HepG2 (cell line): ENCODE measurements around the gene ZNF581. TPM values are rescaled to one million over a fixed set of nuclear protein-coding genes. Genes with fewer than 3 reads are reported as not detected.

Experiments
- AHR ChIP-seq: IDR thresholded peaks from 2 replicates; pipeline ENCODE4 v1.6.1; 2018; ENCODE audit warnings: missing genetic modification reagents, missing compliant biosample characterization
- ATF5 ChIP-seq: sonication (generic); formaldehyde crosslinking; IDR thresholded peaks from 2 replicates; pipeline ENCODE4 v1.4.0; 2020; ENCODE audit warnings: mild to moderate bottlenecking, low read depth, missing genetic modification reagents
- DR1 ChIP-seq: sonication (generic); formaldehyde crosslinking; IDR thresholded peaks from 2 replicates; pipeline ENCODE4 v1.8.0; 2021; ENCODE audit warnings: mild to moderate bottlenecking, missing genetic modification reagents, inconsistent platforms
- GTF2F1 ChIP-seq: fragments of 150-350 bp; IDR thresholded peaks from 2 replicates; pipeline ENCODE4 v1.6.1; 2014; ENCODE audit warnings: low read length
- HDAC6 ChIP-seq: fragments of 200-600 bp; sonication (generic); IDR thresholded peaks from 2 replicates; pipeline ENCODE4 v1.7.0; 2017; ENCODE audit warnings: mild to moderate bottlenecking, antibody characterized with exemption, low read length, low read depth
- HNRNPUL1 ChIP-seq: fragments of 200-400 bp; formaldehyde crosslinking; IDR thresholded peaks from 2 replicates; pipeline ENCODE4 v1.6.1; 2017; ENCODE audit warnings: low read depth, mild to moderate bottlenecking, low read length, moderate library complexity
- MZF1 ChIP-seq: sonication (generic); formaldehyde crosslinking; IDR thresholded peaks from 2 replicates; pipeline ENCODE4 v1.8.1; 2023; ENCODE audit warnings: mild to moderate bottlenecking, missing genetic modification reagents, borderline replicate concordance
- NFE2 ChIP-seq: sonication (generic); formaldehyde crosslinking; IDR thresholded peaks from 2 replicates; pipeline ENCODE4 v1.4.0; 2020; ENCODE audit warnings: missing genetic modification reagents
- ZFP91 ChIP-seq: sonication (generic); formaldehyde crosslinking; IDR thresholded peaks from 2 replicates; pipeline ENCODE4 v1.9.0; 2022; ENCODE audit warnings: missing genetic modification reagents, mild to moderate bottlenecking, borderline replicate concordance
- ZNF749 ChIP-seq: sonication (generic); formaldehyde crosslinking; IDR thresholded peaks from 2 replicates; pipeline ENCODE4 v1.8.0; 2022; ENCODE audit warnings: mild to moderate bottlenecking, missing genetic modification reagents, moderate library complexity, borderline replicate concordance
- ZNF761 ChIP-seq: sonication (generic); formaldehyde crosslinking; conservative IDR thresholded peaks from 2 replicates; pipeline ENCODE4 v1.4.0; 2020; ENCODE audit warnings: mild to moderate bottlenecking, missing genetic modification reagents
- polyA plus RNA-seq, 8 experiments: library from polyadenylated mRNA; depleted of rRNA in 3 of 8; stranded (reverse) in 7 of 8; unstranded in 1 of 8; fragments of >200 nt; fragmentation: Illumina TruSeq in 4 of 8; extraction: Trizol in 4 of 8; gene quantifications; 2 replicates each; pipeline versions ENCODE4 v1.2.1 to v1.2.3, GENCODE V29; 2011 to 2016; ENCODE audit warnings: low read depth in 4 of 8, missing spikeins in 1 of 8, mixed read lengths in 1 of 8; ENCODE audit not compliant: insufficient read depth in 1 of 8
- total RNA-seq, 5 experiments: library from RNA; depleted of rRNA; stranded (reverse); fragments of >200 nt; fragmentation: Illumina TruSeq; extraction: Trizol; gene quantifications; 2 replicates each; pipeline ENCODE4 v1.2.3, GENCODE V29; 2016; ENCODE audit warnings: low read depth in 1 of 5
- TF ChIP-seq, protein P1 (sequence below): sonication (generic); formaldehyde crosslinking; conservative IDR thresholded peaks from 2 replicates; pipeline ENCODE4 v1.5.0; 2020; ENCODE audit warnings: missing genetic modification reagents
- TF ChIP-seq, protein P2 (sequence below): sonication (generic); formaldehyde crosslinking; IDR thresholded peaks from 2 replicates; pipeline ENCODE4 v1.4.0; 2020; ENCODE audit warnings: mild to moderate bottlenecking, missing genetic modification reagents
- TF ChIP-seq, protein P3 (sequence below): sonication (generic); formaldehyde crosslinking; IDR thresholded peaks from 2 replicates; pipeline ENCODE4 v1.4.0; 2020; ENCODE audit warnings: missing genetic modification reagents, borderline replicate concordance

Gene ZNF581
- total and polyA plus RNA-seq, 2 of the 13 experiments (the other 11 are each of a cell fraction or from before 2014, with no cell fraction given) = 19.6 to 49.5 TPM

GRCh38 chr19:55647732-55648584 lies 4.5 kb downstream of the ZNF581 start, which contains the start of gene CCDC106 (continued):
- TF ChIP-seq ZFP91 (peak; percentile 72; the same call in 1 of the 2 replicates), DR1 (CRISPR knock-in tag) (no peak), ATF5 (CRISPR knock-in tag) (no peak), ZNF749 (no peak), GTF2F1 (no peak), MZF1 (CRISPR knock-in tag) (no peak), NFE2 (CRISPR knock-in tag) (no peak), HNRNPUL1 (no peak), AHR (CRISPR knock-in tag) (peak; percentile 63; the same call in 1 of the 2 replicates), ZNF761 (CRISPR knock-in tag) (no peak), HDAC6 (no peak)
- TF ChIP-seq, protein P1, sequence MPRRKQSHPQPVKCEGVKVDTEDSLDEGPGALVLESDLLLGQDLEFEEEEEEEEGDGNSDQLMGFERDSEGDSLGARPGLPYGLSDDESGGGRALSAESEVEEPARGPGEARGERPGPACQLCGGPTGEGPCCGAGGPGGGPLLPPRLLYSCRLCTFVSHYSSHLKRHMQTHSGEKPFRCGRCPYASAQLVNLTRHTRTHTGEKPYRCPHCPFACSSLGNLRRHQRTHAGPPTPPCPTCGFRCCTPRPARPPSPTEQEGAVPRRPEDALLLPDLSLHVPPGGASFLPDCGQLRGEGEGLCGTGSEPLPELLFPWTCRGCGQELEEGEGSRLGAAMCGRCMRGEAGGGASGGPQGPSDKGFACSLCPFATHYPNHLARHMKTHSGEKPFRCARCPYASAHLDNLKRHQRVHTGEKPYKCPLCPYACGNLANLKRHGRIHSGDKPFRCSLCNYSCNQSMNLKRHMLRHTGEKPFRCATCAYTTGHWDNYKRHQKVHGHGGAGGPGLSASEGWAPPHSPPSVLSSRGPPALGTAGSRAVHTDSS (CRISPR knock-in tag) = no peak
- TF ChIP-seq, protein P2, sequence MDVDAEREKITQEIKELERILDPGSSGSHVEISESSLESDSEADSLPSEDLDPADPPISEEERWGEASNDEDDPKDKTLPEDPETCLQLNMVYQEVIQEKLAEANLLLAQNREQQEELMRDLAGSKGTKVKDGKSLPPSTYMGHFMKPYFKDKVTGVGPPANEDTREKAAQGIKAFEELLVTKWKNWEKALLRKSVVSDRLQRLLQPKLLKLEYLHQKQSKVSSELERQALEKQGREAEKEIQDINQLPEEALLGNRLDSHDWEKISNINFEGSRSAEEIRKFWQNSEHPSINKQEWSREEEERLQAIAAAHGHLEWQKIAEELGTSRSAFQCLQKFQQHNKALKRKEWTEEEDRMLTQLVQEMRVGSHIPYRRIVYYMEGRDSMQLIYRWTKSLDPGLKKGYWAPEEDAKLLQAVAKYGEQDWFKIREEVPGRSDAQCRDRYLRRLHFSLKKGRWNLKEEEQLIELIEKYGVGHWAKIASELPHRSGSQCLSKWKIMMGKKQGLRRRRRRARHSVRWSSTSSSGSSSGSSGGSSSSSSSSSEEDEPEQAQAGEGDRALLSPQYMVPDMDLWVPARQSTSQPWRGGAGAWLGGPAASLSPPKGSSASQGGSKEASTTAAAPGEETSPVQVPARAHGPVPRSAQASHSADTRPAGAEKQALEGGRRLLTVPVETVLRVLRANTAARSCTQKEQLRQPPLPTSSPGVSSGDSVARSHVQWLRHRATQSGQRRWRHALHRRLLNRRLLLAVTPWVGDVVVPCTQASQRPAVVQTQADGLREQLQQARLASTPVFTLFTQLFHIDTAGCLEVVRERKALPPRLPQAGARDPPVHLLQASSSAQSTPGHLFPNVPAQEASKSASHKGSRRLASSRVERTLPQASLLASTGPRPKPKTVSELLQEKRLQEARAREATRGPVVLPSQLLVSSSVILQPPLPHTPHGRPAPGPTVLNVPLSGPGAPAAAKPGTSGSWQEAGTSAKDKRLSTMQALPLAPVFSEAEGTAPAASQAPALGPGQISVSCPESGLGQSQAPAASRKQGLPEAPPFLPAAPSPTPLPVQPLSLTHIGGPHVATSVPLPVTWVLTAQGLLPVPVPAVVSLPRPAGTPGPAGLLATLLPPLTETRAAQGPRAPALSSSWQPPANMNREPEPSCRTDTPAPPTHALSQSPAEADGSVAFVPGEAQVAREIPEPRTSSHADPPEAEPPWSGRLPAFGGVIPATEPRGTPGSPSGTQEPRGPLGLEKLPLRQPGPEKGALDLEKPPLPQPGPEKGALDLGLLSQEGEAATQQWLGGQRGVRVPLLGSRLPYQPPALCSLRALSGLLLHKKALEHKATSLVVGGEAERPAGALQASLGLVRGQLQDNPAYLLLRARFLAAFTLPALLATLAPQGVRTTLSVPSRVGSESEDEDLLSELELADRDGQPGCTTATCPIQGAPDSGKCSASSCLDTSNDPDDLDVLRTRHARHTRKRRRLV (CRISPR knock-in tag) = no peak
- TF ChIP-seq, protein P3, sequence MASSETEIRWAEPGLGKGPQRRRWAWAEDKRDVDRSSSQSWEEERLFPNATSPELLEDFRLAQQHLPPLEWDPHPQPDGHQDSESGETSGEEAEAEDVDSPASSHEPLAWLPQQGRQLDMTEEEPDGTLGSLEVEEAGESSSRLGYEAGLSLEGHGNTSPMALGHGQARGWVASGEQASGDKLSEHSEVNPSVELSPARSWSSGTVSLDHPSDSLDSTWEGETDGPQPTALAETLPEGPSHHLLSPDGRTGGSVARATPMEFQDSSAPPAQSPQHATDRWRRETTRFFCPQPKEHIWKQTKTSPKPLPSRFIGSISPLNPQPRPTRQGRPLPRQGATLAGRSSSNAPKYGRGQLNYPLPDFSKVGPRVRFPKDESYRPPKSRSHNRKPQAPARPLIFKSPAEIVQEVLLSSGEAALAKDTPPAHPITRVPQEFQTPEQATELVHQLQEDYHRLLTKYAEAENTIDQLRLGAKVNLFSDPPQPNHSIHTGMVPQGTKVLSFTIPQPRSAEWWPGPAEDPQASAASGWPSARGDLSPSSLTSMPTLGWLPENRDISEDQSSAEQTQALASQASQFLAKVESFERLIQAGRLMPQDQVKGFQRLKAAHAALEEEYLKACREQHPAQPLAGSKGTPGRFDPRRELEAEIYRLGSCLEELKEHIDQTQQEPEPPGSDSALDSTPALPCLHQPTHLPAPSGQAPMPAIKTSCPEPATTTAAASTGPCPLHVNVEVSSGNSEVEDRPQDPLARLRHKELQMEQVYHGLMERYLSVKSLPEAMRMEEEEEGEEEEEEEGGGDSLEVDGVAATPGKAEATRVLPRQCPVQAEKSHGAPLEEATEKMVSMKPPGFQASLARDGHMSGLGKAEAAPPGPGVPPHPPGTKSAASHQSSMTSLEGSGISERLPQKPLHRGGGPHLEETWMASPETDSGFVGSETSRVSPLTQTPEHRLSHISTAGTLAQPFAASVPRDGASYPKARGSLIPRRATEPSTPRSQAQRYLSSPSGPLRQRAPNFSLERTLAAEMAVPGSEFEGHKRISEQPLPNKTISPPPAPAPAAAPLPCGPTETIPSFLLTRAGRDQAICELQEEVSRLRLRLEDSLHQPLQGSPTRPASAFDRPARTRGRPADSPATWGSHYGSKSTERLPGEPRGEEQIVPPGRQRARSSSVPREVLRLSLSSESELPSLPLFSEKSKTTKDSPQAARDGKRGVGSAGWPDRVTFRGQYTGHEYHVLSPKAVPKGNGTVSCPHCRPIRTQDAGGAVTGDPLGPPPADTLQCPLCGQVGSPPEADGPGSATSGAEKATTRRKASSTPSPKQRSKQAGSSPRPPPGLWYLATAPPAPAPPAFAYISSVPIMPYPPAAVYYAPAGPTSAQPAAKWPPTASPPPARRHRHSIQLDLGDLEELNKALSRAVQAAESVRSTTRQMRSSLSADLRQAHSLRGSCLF = no peak
